WTC11 (cell line): Measurements from ENCODE around the gene TMEM100.

Experiments
- CREB1 ChIP-seq: sonication (generic); formaldehyde crosslinking; IDR thresholded peaks from 2 replicates; pipeline ENCODE4 v1.8.0; 2023; ENCODE audit warnings: mild to moderate bottlenecking, missing genetic modification reagents
- CTCF ChIP-seq: fragments of 200-600 bp; IDR thresholded peaks from 2 replicates; pipeline ENCODE4 v1.8.0; 2022; ENCODE audit warnings: antibody characterized with exemption
- ZNF232 ChIP-seq: sonication (generic); formaldehyde crosslinking; IDR thresholded peaks from 2 replicates; pipeline ENCODE4 v1.8.0; 2022; ENCODE audit warnings: mild to moderate bottlenecking, missing genetic modification reagents

- TF ChIP-seq CREB1 (CRISPR knock-in tag) (no peak), CTCF (no peak), ZNF232 (CRISPR knock-in tag) (no peak)
Measured at GRCh38 chr17:55740511-55741355, 18.1 kb upstream of the TMEM100 start.
